GM19043 (cell line): ENCODE measurements around the gene RNF19B.
"Not testable (repeated sequence)": the region's sequence is repeated elsewhere in the genome, so short reads cannot be mapped to it uniquely, and the experiment has no call there.

Experiments used
- ATAC-seq: cut with Tn5 transposase; IDR thresholded peaks from one replicate; pipeline ENCODE4 v1.9.1; 2021; ENCODE audit warnings: low read depth; ENCODE audit not compliant: unreplicated experiment

Gene RNF19B

GRCh38 chr1:32964461-32965250, at the start of gene RNF19B:
Gene RNF19B (minus strand): TSS chr1:32964809. CDS start chr1:32964685, 124 bp downstream.
- ATAC-seq, result peak; percentile 85

- ATAC-seq, result no peak
These were observed 49.2 kb upstream of the RNF19B start for GRCh38 chr1:33013791-33014190.

GRCh38 chr1:33012165-33012564, 47.6 kb upstream of the RNF19B start:
- no peak for ATAC-seq

- no peak for ATAC-seq
These were observed 46.5 kb upstream of the RNF19B start for GRCh38 chr1:33010932-33011731.

GRCh38 chr1:33009561-33009960, 45.0 kb upstream of the RNF19B start:
- ATAC-seq, result no peak

- no peak for ATAC-seq
These were observed 43.7 kb upstream of the RNF19B start for GRCh38 chr1:33008051-33008914.

- no peak for ATAC-seq
These were observed 42.8 kb upstream of the RNF19B start for GRCh38 chr1:33007190-33008050.

GRCh38 chr1:33005838-33006421, 41.3 kb upstream of the RNF19B start:
- no peak for ATAC-seq

- ATAC-seq, result no peak
These were observed 40.7 kb upstream of the RNF19B start for GRCh38 chr1:33005117-33005837.

GRCh38 chr1:33004613-33005012, 40.0 kb upstream of the RNF19B start:
- no peak for ATAC-seq

GRCh38 chr1:33003657-33004056, 39.0 kb upstream of the RNF19B start:
- no peak for ATAC-seq

- no peak for ATAC-seq
These were observed 37.4 kb upstream of the RNF19B start for GRCh38 chr1:33002006-33002405.

- ATAC-seq, result no peak
These were observed 36.7 kb upstream of the RNF19B start for GRCh38 chr1:33001282-33001681.

- ATAC-seq, result no peak
These were observed 35.9 kb upstream of the RNF19B start for GRCh38 chr1:33000427-33001026.

- ATAC-seq, result no peak
These were observed 34.4 kb upstream of the RNF19B start for GRCh38 chr1:32998997-32999396.

- ATAC-seq, result no peak
These were observed 33.5 kb upstream of the RNF19B start for GRCh38 chr1:32998064-32998463.

GRCh38 chr1:32997381-32997891, 32.8 kb upstream of the RNF19B start:
- ATAC-seq, result no peak

- not testable (repeated sequence) for ATAC-seq
These were observed 28.7 kb upstream of the RNF19B start for GRCh38 chr1:32993324-32993636.
